ENCODE measurements around the gene MORN4.

MORN4 gene

DNA sequence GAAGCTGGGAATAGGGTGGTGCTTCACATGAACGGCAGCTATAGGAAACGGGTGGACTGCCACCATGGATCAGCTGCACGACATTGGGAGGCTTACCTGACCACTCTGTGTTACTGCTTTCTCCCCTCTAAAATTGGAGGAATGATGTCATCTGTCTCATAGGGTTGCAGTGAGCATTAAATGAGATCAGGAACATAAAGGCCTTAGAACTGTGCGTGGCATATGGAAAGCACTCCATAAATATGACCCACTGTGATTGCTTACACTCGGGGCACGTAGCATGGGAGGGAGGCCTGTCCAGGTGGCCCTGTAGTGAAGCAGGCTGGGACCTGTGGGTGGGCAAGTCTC is 34.1 kb downstream of the MORN4 start:
- H3K9me3 Mint-ChIP-seq, result no peaks in the 10 kb centered on the region
- no peak overlapping the region for H3K4me3 Mint-ChIP-seq
- H3K27ac Mint-ChIP-seq, result no peak overlapping the region
- ATAC-seq (replicated peaks) (no peak), DNase-seq (no peak)
- no peaks in the 10 kb centered on the region for H3K4me1 Mint-ChIP-seq (ENCODE audit: low read depth in 2 of 2)
- no peaks in the 10 kb centered on the region for H3K27me3 Mint-ChIP-seq
- H3K36me3 Mint-ChIP-seq (ENCODE audit: insufficient read depth), result no peaks in the 10 kb centered on the region

DNA sequence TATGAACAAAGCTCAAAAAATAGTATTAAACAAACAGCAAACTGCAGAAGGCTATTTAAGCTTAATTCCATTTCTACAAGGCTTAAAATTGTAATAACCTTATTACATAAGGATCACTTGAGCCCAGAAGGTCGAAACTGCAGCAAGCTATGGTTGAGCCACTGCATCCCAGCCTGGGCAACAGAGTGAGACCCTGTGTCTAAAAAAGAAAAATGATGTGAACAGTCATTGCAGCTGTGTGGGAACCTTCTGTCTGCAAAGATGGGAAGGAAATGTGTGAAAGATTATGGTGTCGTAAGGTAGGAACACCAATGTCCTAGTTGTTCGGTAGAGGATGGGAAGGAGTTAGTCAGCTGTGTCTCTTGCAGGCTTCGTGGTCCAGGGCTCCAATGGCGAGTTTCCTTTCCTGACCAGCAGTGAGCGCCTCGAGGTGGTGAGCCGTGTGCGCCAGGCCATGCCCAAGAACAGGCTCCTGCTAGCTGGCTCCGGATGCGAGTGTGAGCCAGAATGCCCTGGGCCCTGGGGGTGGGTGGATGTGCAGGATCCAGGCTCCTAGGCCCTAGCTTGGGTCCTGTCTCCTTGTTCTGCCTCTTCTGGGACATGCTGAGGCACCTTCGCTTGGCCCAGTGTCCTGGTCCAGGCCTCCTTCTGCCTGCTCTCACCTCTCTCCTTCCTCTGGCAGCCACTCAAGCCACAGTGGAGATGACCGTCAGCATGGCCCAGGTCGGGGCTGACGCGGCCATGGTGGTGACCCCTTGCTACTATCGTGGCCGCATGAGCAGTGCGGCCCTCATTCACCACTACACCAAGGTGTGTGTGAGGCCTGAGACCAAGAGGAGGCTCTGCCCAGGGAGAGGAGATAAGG is 34.7 kb downstream of the MORN4 start:
- DNase-seq (no peak), ATAC-seq (replicated peaks) (no peak)
- Mint-ChIP-seq H3K36me3 (ENCODE audit: insufficient read depth) (no peaks in the 10 kb centered on the region), H3K27me3 (no peaks in the 10 kb centered on the region), H3K4me1 (ENCODE audit: low read depth in 2 of 2) (no peaks in the 10 kb centered on the region), H3K27ac (no peak overlapping the region), H3K4me3 (no peak overlapping the region), H3K9me3 (no peaks in the 10 kb centered on the region)

DNA sequence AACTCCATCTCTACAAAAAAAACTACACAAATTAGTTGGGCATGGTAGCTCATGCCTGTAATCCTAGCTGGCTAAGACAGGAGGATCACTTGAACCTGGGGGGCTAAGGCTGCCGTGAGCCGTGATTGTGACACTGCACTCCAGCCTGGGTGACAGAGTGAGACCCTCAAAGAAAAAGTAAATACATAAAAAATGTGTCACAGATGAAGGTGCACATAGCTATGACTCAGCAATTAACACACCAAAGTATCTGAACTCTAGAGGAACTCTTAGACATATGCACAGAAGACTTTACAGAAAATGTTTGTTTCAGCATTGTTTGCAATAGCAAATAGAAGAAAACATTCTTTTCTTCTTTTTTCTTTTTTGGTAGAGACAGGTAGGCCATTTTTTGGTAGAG is 35.5 kb downstream of the MORN4 start:
- H3K9me3 Mint-ChIP-seq, result no peaks in the 10 kb centered on the region
- H3K27me3 Mint-ChIP-seq, result no peaks in the 10 kb centered on the region
- no peaks in the 10 kb centered on the region for H3K36me3 Mint-ChIP-seq (ENCODE audit: insufficient read depth)
- ATAC-seq (replicated peaks) (no peak), DNase-seq (no peak)
- H3K27ac Mint-ChIP-seq, result peak overlapping the region in 1 of 2 donors; percentile 41
- H3K4me3 Mint-ChIP-seq, result no peak overlapping the region
- H3K4me1 Mint-ChIP-seq (ENCODE audit: low read depth in 2 of 2), result no peaks in the 10 kb centered on the region

DNA sequence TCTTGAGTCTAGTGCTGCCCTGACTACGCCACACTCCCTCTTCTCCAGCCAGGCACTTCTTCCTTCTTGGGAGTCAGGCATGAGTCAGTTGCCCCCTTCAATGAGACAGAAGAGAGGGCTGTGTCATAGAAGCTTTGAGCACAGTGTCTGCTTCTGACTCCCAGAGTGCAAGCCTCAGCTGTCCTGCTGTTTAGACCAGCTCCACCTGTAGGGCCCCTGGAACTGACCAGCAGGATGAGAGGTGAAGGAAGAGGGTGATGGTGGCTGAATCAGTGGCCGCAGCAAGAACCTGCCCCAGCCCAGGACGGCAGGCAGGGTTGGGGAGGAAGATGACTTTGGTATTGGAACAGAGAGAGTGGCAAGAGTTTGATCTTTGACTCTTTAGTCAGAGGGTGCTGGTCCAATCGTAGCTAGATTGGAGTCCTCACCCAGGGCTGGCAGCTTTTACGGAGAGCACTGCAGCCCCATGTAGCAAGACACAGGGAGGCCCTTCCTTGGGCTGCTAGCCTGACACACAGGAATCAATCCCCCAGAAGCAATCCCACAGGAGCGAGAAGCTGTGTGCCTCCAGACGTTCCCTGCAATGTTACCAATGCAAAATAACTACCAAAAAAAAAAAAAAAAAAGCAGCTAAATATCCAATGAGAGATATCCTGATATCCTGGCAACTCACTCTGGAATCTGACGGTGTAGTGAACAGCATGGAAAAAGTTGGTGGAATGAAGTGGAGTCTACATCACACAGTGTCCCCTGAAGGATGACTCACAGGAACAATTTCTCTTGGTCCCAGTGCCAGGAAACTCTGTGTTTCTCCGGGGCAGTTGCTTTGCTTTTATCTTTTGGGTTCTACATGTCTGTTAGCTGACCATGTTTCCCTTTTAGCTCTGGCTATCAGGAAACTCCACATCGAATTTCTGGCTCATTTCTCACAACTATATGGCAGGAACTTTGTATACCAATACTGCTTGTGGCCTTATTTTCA is 36.9 kb downstream of the MORN4 start:
- Mint-ChIP-seq H3K4me1 (ENCODE audit: low read depth in 2 of 2) (peaks cover 0 to 2% of the 10 kb centered on the region in 2 donors), H3K36me3 (ENCODE audit: insufficient read depth) (no peaks in the 10 kb centered on the region), H3K9me3 (no peaks in the 10 kb centered on the region), H3K27ac (peak overlapping the region; percentile 41 to 68), H3K27me3 (no peaks in the 10 kb centered on the region), H3K4me3 (no peak overlapping the region)
- no peak for DNase-seq
- ATAC-seq (replicated peaks), result no peak

DNA sequence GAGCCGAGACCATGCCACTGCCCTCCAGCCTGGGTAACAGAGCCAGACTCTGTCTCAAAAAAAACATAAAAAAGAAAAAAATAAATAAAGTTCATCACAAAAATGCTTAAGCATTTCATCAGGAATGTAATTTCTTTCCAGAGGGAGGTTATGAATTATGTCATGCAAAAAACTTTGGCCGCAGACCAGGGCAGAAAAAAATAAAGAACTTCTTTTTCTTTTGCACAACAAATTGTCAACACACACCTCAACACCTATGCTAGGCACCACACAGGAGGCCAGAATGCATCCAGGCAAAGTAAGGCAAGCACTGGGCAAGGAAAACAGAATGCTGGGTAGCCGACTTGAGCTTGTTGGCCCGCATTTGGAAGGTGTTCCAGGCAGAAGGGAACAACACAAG is 39.9 kb downstream of the MORN4 start:
- ATAC-seq (replicated peaks) (no peak), DNase-seq (no peak)
- peaks cover 7 to 17% of the 10 kb centered on the region in 2 donors for H3K4me1 Mint-ChIP-seq (ENCODE audit: low read depth in 2 of 2)
- no peaks in the 10 kb centered on the region for H3K36me3 Mint-ChIP-seq (ENCODE audit: insufficient read depth)
- H3K4me3 Mint-ChIP-seq, result no peak overlapping the region
- no peaks in the 10 kb centered on the region for H3K27me3 Mint-ChIP-seq
- H3K9me3 Mint-ChIP-seq, result no peaks in the 10 kb centered on the region
- H3K27ac Mint-ChIP-seq, result no peak overlapping the region

DNA sequence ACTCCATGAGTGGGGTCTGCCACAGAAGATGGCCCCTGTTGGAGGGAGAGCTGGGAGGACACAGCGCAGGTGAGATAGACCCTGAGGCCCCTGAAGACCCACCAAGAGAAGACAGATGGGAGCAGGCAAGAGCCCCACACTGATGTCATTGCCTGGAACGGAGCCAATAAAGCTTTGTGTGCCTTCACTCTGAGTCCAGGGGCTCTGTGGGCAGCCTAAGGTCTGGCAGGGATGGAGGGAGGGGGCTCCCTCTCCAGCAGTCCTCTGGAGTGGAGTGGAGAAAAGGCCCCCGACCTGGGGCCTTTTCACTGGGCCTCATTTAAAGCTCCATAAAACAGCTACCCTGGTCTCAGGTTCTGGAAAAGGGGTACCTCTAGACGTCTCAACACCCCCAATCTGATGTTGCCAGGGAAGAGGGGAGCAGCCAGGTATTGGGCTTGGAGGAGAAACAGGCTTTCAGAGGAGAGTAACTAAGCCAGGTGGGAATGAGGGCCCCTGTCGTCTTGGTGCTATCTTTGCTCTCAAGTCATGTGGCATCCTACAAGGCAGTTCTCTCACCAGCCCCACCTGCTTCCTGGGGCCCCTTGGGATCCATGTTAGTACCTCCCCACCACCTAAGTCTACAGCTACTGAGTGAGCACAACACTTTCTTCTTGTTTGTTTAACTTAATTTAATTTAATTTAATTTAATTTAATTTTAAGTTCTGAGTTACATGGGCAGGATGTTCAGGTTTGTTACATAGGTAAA is 42.4 kb downstream of the MORN4 start:
- Mint-ChIP-seq H3K27ac (peak overlapping the region; percentile 71), H3K27me3 (no peaks in the 10 kb centered on the region), H3K9me3 (no peaks in the 10 kb centered on the region), H3K4me1 (ENCODE audit: low read depth in 2 of 2) (peaks cover 7 to 17% of the 10 kb centered on the region in 2 donors), H3K4me3 (peak overlapping the region; percentile 23 to 52), H3K36me3 (ENCODE audit: insufficient read depth) (no peaks in the 10 kb centered on the region)
- DNase-seq (no peak), ATAC-seq (replicated peaks) (no peak)

DNA sequence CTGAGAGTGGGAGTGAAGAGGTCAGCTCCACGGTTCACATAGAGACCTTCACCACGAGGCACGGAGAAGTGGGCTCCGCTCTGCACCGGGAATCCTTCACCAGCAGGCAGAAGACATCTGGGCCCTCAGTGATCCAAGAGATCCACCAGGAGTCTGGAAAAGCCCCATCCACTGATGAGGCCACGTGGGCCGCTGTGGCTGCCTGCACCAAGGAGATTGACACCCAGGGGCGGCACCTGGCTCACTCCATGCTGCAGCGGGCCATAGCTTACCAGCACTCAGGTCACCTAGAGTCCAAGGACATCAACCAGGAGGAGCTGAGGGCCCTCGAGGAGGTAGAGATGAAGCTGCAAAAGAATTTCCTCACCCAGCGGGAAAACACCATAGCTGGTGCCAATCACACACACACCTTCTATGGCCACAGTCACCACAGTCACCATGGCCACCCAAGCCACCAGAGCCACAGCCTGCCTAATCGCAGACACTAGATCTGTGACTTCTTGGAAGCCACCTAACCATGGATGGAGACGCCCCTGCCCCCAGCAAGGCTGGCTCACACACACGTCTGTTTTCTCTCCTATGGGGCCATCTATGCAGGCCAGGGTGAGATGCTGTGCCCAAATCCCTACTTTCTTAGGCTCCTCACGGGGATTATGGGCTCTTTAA is 43.1 kb downstream of the MORN4 start:
- Mint-ChIP-seq H3K27me3 (no peaks in the 10 kb centered on the region), H3K4me3 (peak overlapping the region; percentile 23 to 52), H3K9me3 (no peaks in the 10 kb centered on the region), H3K36me3 (ENCODE audit: insufficient read depth) (no peaks in the 10 kb centered on the region), H3K4me1 (ENCODE audit: low read depth in 2 of 2) (peaks cover 7 to 17% of the 10 kb centered on the region in 2 donors), H3K27ac (peak overlapping the region; percentile 71)
- DNase-seq (peak; percentile 11 to 21 (median 18)), ATAC-seq (replicated peaks) (peak; percentile 91)

DNA sequence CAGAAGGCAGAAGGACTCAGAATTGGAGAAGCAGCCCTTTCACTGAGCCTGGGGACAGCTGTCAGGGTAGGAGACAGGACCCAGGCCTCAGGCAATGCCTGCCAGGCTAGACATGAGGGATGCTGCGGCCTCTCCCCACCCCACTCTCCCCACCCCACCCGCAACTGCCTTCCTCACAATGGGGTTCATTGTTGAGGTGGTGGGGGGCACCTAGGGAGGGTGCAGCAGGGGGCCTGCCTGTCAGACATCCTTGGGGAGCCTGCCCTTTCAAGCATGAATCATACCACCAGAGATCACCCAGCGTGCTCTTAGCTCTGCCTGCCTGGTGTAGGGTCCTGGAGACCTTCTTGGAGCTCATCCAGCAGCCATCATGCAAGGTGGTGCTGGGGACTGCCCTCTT is 43.8 kb downstream of the MORN4 start, which contains the start of gene C10orf62:
Gene C10orf62, plus strand, starts transcription at position 243 of the 400 bp plus-strand sequence. CDS start 177 bp downstream, outside the sequence.
- peaks cover 7 to 17% of the 10 kb centered on the region in 2 donors for H3K4me1 Mint-ChIP-seq (ENCODE audit: low read depth in 2 of 2)
- H3K4me3 Mint-ChIP-seq, result peak within 1 kb of the TSS; percentile 23 to 52
- H3K27me3 Mint-ChIP-seq, result no peaks in the 10 kb centered on the region
- H3K9me3 Mint-ChIP-seq, result no peaks in the 10 kb centered on the region
- no peaks in the 10 kb centered on the region for H3K36me3 Mint-ChIP-seq (ENCODE audit: insufficient read depth)
- H3K27ac Mint-ChIP-seq, result peak within 1 kb of the TSS; percentile 71
- DNase-seq, result no peak
- ATAC-seq (replicated peaks), result no peak

DNA sequence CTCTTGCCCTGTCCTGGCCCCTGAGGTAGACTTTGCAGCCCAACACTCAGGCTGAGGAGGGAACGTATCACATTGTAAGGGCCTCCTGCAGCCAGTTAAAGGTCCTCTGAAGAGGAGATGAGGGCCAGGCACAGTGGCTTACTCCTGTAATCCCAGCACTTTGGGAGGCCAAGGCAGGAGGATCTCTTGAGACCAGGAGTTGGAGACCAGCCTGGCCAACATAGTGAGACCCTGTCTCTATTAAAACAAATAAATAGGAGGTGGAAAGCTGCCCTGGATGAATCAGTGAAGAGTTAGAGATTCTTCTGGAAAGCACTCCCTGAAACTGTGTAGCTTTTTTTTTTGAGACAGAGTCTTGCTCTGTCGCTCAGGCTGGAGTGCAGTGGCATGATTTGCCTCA is 46.1 kb downstream of the MORN4 start:
- Mint-ChIP-seq H3K27ac (no peak overlapping the region), H3K4me3 (no peak overlapping the region), H3K9me3 (no peaks in the 10 kb centered on the region), H3K4me1 (ENCODE audit: low read depth in 2 of 2) (peaks cover 7 to 17% of the 10 kb centered on the region in 2 donors), H3K27me3 (no peaks in the 10 kb centered on the region), H3K36me3 (ENCODE audit: insufficient read depth) (no peaks in the 10 kb centered on the region)
- DNase-seq (no peak), ATAC-seq (replicated peaks) (no peak)

DNA sequence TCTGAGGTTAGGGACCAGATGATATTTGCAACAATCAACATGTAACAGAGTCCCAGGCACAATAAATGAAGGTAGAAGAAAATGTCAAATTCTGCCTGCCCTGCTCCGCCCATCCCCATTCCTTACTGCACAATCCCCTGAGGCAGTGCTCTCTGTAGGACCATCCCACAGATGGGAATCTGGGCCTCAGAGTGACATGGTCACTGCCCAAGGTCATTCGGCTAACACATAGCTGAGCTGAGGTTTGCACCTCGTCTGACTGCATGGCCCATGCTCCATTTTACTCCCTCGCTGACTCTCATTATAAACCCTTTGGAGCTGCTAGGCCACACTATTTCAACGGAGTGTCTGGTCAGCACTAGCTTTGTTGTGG is 47.9 kb downstream of the MORN4 start:
- Mint-ChIP-seq H3K36me3 (ENCODE audit: insufficient read depth) (no peaks in the 10 kb centered on the region), H3K27me3 (no peaks in the 10 kb centered on the region), H3K9me3 (no peaks in the 10 kb centered on the region), H3K4me1 (ENCODE audit: low read depth in 2 of 2) (peaks cover 4 to 9% of the 10 kb centered on the region in 2 donors), H3K4me3 (no peak overlapping the region), H3K27ac (no peak overlapping the region)
- ATAC-seq (replicated peaks), result no peak
- DNase-seq, result no peak

DNA sequence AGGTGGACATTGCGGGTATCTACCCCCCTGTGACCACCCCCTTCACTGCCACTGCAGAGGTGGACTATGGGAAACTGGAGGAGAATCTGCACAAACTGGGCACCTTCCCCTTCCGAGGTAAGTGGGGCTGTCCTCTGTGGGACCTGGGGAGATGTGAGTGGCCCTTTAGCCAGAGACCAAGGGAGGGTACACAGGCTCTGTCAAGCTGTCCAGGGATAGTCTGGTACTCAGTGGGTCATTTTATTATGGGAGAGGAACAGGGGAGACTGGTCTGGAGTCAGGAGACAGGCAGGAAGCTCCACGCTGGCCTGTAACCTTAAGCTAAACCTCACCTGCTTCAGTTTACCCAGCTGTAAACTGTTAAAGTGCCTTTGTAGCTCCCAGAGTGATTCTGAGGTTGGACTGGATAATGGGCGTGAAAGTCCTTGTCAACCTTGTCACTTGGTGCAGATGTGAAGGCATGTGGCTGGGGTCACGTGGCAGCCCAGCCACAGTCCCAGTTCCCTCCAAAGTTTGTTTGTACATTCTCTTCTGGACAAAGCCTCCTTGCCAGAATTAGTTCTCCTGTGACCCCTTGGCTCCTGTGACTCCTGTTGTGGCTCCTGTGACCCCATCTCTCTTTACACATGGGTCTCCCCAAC is 48.4 kb downstream of the MORN4 start:
- Mint-ChIP-seq H3K4me1 (ENCODE audit: low read depth in 2 of 2) (peaks cover 0 to 5% of the 10 kb centered on the region in 2 donors), H3K4me3 (no peak overlapping the region), H3K9me3 (no peaks in the 10 kb centered on the region), H3K36me3 (ENCODE audit: insufficient read depth) (no peaks in the 10 kb centered on the region), H3K27ac (no peak overlapping the region), H3K27me3 (no peaks in the 10 kb centered on the region)
- ATAC-seq (replicated peaks), result no peak
- DNase-seq, result no peak

DNA sequence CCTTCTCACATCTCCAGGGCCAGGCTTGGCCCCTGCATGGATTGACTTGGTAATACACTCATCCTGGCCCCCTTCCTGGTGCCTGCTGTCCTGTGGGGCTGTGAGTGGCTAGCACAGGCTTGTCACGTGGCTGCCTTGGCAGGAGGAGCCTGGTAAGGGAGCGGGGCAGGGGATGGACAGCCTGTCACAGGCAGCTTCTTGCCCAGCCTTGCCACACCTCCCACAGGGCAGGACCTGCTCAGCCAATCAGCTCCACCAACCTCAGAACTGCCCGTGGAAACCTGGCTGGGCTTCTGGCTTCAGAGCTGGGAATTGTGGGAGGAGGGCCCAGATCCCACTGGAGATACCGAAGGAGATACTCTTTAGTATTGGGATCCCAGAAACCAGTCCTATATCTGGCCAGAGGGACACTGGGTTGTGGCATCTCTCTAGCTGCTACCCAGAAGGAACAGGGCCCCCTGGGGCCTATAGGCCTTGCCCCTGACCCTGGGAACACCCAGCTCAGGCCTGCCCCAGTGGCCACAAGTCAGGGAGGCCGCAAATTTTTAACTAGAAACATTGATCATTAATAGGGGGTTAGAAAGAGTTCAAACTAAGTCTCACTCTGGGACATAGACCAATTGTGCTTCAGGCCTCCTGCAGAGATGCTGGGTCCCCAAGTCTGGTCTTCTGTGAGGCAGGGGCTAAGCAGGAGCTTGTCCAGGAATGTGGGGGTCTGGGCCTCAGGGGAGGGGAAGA is 49.1 kb downstream of the MORN4 start, which contains the start of gene HOGA1:
Gene HOGA1, plus strand, starts transcription at position 330 of the 738 bp plus-strand sequence. Its CDS starts 315 bp downstream, at position 645.
- Mint-ChIP-seq H3K9me3 (no peaks in the 10 kb centered on the region), H3K4me1 (ENCODE audit: low read depth in 2 of 2) (no peaks in the 10 kb centered on the region), H3K4me3 (no peak within 1 kb of the TSS), H3K27ac (no peak within 1 kb of the TSS), H3K27me3 (no peaks in the 10 kb centered on the region), H3K36me3 (ENCODE audit: insufficient read depth) (no peaks in the 10 kb centered on the region)
- ATAC-seq (replicated peaks) (no peak), DNase-seq (no peak)

Measured in effector memory CD8-positive, alpha-beta T cell (primary cell).